CD4-positive, alpha-beta T cell treated with Interleukin-17A for 4 hours (primary cell): ENCODE results near the gene TM4SF4.
"Not testable (repeated sequence)": the region's sequence is repeated elsewhere in the genome, so short reads cannot be mapped to it uniquely, and the experiment has no call there.

Experiments
- DNase-seq: peaks from one replicate; pipeline ENCODE4 v3.0.0-alpha.2; 2020; ENCODE audit warnings: mixed read lengths

Gene TM4SF4

GRCh38 chr3:149474250-149474817 lies at the start of gene TM4SF4:
TM4SF4 (plus strand) TSS chr3:149474697; CDS start chr3:149474878, 181 bp downstream.
- no peak for DNase-seq

GRCh38 chr3:149424918-149425317 lies 49.6 kb upstream of the TM4SF4 start:
- DNase-seq: no peak

- DNase-seq: no peak
These were observed 48.2 kb upstream of the TM4SF4 start for GRCh38 chr3:149426325-149426724.

- DNase-seq: no peak
These were observed 46.4 kb upstream of the TM4SF4 start for GRCh38 chr3:149428087-149428486.

GRCh38 chr3:149430216-149430615 lies 44.3 kb upstream of the TM4SF4 start:
- no peak for DNase-seq

- DNase-seq: no peak
These were observed 42.3 kb upstream of the TM4SF4 start for GRCh38 chr3:149432149-149432548.

- DNase-seq: no peak
These were observed 38.3 kb upstream of the TM4SF4 start for GRCh38 chr3:149435996-149436885.

- no peak for DNase-seq
These were observed 37.2 kb upstream of the TM4SF4 start for GRCh38 chr3:149437286-149437685.

- DNase-seq: no peak
These were observed 36.8 kb upstream of the TM4SF4 start for GRCh38 chr3:149437710-149438109.

GRCh38 chr3:149438981-149439380 lies 35.5 kb upstream of the TM4SF4 start:
- no peak for DNase-seq

- no peak for DNase-seq
These were observed 32.9 kb upstream of the TM4SF4 start for GRCh38 chr3:149441642-149442041.

- DNase-seq: no peak
These were observed 32.5 kb upstream of the TM4SF4 start for GRCh38 chr3:149442043-149442442.

- DNase-seq: no peak
These were observed 31.5 kb upstream of the TM4SF4 start for GRCh38 chr3:149442851-149443544.

GRCh38 chr3:149443545-149443912 lies 31.0 kb upstream of the TM4SF4 start:
- DNase-seq: no peak

GRCh38 chr3:149444867-149445266 lies 29.6 kb upstream of the TM4SF4 start:
- not testable (repeated sequence) for DNase-seq

- DNase-seq: no peak
These were observed 26.1 kb upstream of the TM4SF4 start for GRCh38 chr3:149448331-149448831.

GRCh38 chr3:149449182-149449581 lies 25.3 kb upstream of the TM4SF4 start:
- no peak for DNase-seq

GRCh38 chr3:149449799-149450198 lies 24.7 kb upstream of the TM4SF4 start:
- DNase-seq: no peak

- DNase-seq: no peak
These were observed 24.2 kb upstream of the TM4SF4 start for GRCh38 chr3:149450281-149450680.

- no peak for DNase-seq
These were observed 22.5 kb upstream of the TM4SF4 start for GRCh38 chr3:149452036-149452435.

- DNase-seq: no peak
These were observed 21.2 kb upstream of the TM4SF4 start for GRCh38 chr3:149453140-149453805.

GRCh38 chr3:149454746-149455145 lies 19.8 kb upstream of the TM4SF4 start:
- no peak for DNase-seq

GRCh38 chr3:149455366-149455765 lies 19.1 kb upstream of the TM4SF4 start:
- no peak for DNase-seq
